ENCODE data around the gene SNRPA1. TPM values are rescaled to one million over a fixed set of nuclear protein-coding genes. Genes with fewer than 3 reads are reported as not detected.

SNRPA1 gene
- total RNA-seq, 2 experiments from 2014 or later: 107 to 113 TPM

DNA sequence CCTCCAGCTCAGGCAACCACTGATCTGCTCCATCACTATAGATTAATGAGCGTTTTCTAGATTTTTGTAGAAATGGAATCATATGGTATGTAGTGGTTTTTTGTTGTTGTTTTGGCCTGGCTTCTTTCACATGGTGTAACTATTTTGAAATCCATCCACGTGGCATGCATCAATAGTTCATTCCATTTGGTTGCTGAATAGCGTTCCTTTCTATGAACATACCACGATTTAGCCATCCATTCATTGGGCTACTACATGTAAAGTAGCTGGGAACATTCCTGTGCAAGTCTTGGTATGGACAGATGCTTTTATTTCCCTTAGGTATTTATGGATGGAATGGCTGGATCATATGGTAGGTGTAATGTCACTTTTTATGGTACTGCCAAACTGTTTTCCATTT, 32.5 kb downstream of the SNRPA1 start:
- no peak for DNase-seq
- Mint-ChIP-seq H3K4me1 (peaks cover 7% of the 10 kb centered on the region), H3K36me3 (ENCODE audit: low read depth) (no peaks in the 10 kb centered on the region), H3K27ac (no peak overlapping the region), H3K27me3 (peaks cover 22% of the 10 kb centered on the region), H3K4me3 (no peak overlapping the region), H3K9me3 (no peaks in the 10 kb centered on the region)
- ChIA-PET POLR2A (no interaction called here), CTCF (interaction anchor here (1.6 kb wide), 1 partner anchor 254 kb away, joined by 13 read pairs; no protein-coding TSS in a partner anchor)

DNA sequence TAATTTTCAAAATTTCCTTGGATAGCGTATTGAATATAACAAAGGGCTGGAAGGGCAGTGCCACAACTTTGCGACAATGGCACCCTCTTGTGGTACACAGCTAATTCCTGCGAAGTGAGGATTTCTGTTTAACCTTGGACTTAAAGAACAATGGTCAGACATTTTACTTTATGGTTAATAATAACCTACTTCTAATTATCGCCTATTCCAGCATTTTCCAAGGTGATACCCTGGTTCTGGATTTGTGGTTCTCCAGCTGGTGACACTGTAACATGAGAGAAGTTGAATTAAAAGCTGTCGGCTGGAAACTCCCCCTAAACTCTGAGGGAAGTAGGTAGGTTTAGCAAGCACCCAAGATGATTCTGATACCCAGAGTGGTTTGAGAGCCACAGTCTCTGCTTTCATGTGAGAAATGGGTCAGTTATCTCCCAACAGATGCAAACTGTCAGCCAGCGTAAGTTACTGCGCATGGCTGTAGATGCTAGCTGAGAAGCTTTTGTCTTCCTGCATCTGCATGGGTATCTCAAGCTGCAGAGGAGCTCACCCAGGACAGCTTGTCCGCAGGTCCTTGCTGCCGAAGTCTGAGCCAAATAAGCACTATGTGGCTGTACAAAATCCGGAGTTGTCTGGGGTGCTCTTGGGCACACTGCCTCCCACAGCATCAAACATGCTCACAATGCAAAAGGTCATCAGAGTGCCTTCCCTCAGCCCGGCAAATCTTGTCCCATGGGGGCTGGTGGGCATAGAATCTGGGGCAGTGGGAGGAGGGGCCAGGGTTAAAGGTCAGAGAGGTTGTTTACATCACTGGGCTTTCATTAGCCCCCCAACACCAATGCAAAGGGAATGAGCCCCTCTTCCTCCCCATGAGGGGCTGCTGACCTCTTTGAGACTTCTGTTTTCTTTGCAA, 36.6 kb downstream of the SNRPA1 start:
- no peaks in the 10 kb centered on the region for H3K36me3 Mint-ChIP-seq (ENCODE audit: low read depth)
- POLR2A ChIA-PET: interaction anchor here (0.7 to 2.3 kb wide), 6 partner anchors 9 to 661 kb away, joined by 3 to 8 read pairs (median 4); no protein-coding TSS in a partner anchor
- peak; percentile 63 for DNase-seq
- H3K4me3 Mint-ChIP-seq: no peak overlapping the region
- H3K27ac Mint-ChIP-seq: no peak overlapping the region
- H3K9me3 Mint-ChIP-seq: no peaks in the 10 kb centered on the region
- peaks cover 22% of the 10 kb centered on the region for H3K27me3 Mint-ChIP-seq
- peaks cover 29% of the 10 kb centered on the region for H3K4me1 Mint-ChIP-seq
- CTCF ChIA-PET: interaction anchor here (0.7 to 6.3 kb wide), 31 partner anchors 8 to 424 kb away, joined by 3 to 120 read pairs (median 4); partner anchors contain the start of gene LRRK1

DNA sequence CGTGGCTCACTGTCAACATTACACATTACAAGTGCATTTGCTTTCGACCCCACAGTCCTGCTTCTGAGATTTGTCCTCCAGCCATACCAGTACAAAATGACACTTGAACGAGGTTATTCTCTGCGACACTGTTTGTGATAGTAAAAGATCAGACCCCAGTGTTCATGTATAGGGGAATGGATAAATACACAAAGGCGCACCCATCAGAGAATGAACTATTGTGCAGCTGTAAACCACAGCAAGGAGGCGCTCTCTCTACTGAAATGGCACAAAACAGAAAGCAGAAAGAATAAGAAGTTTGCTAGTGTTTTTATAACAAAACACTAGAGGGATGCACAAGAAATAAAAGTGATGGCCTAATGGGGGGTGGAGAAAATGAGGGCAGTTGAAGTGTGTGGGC, 38.3 kb downstream of the SNRPA1 start:
- Mint-ChIP-seq H3K9me3 (no peaks in the 10 kb centered on the region), H3K4me1 (peaks cover 41% of the 10 kb centered on the region), H3K36me3 (ENCODE audit: low read depth) (no peaks in the 10 kb centered on the region), H3K27me3 (peaks cover 20% of the 10 kb centered on the region), H3K4me3 (no peak overlapping the region), H3K27ac (no peak overlapping the region)
- ChIA-PET POLR2A (interaction anchor here (0.6 to 2.9 kb wide), 3 partner anchors 14 to 52 kb away, joined by 3 to 12 read pairs (median 5); no protein-coding TSS in a partner anchor), CTCF (interaction anchor here (1.0 to 6.3 kb wide), 14 partner anchors 11 to 385 kb away, joined by 3 to 120 read pairs (median 8); no protein-coding TSS in a partner anchor)
- no peak for DNase-seq

DNA sequence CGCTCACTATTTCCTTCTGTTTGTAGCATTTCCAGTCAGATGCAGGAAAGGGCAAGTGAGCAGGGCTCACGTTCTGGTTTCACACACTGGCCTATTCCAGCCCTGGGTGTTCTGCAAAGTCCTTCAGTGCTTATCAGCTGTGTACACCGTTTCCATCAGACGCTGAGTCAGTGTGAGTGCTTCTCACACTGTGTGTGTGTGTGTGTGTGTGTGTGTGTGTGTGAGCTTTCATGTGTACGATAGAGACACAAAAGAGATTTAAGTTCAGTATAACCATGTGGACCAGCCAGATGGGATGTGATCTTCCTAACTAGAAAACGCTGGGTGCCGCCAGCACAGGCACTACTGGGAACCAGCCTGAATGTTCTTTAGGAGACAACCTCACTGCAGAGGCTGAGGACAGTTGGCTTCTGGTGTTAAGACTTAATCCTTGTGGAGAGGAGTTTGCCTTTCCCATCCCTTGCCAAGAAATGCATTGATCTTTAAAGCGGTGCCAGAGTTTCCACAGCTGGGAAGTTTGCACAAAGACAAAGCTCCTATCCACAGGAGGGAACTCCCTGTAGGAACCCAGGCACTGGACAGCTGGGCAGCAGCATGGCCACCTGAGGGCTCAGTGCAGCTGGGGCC, 39.3 kb downstream of the SNRPA1 start:
- Mint-ChIP-seq H3K27ac (no peak overlapping the region), H3K27me3 (peaks cover 17% of the 10 kb centered on the region), H3K36me3 (ENCODE audit: low read depth) (peaks cover 2% of the 10 kb centered on the region)

DNA sequence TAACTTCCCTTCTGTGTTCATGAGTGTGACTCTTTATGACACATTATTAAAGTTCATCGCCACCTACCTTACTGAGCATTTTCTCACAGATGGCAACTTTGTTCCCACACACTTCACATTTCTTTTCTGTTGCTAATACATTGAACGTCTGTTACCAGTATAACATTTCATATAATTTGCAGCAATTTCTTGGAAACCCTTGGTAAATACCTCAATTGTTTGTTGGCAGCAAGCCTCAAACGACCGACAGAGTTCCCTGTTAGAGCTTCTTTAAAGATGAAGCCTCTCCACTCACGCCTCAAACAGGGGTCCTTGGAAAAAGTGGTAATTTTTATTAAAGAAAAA, 40.0 kb downstream of the SNRPA1 start:
- Mint-ChIP-seq H3K27ac (no peak overlapping the region), H3K36me3 (ENCODE audit: low read depth) (peaks cover 9% of the 10 kb centered on the region), H3K4me1 (peaks cover 48% of the 10 kb centered on the region), H3K4me3 (no peak overlapping the region), H3K27me3 (peaks cover 14% of the 10 kb centered on the region), H3K9me3 (no peaks in the 10 kb centered on the region)
- ChIA-PET CTCF (interaction anchor here (0.7 to 6.3 kb wide), 13 partner anchors 10 to 247 kb away, joined by 3 to 120 read pairs (median 8); no protein-coding TSS in a partner anchor), POLR2A (interaction anchor here (0.7 to 2.9 kb wide), 4 partner anchors 12 to 398 kb away, joined by 3 to 12 read pairs (median 4); no protein-coding TSS in a partner anchor)
- DNase-seq: no peak

More for the DNA sequence above, 39.3 kb downstream of the SNRPA1 start:
- POLR2A ChIA-PET: interaction anchor here (0.7 to 2.9 kb wide), 5 partner anchors 13 to 397 kb away, joined by 3 to 12 read pairs (median 3); no protein-coding TSS in a partner anchor
- CTCF ChIA-PET: interaction anchor here (0.7 to 6.3 kb wide), 16 partner anchors 10 to 398 kb away, joined by 3 to 120 read pairs (median 4); no protein-coding TSS in a partner anchor
- Mint-ChIP-seq H3K4me1 (peaks cover 41% of the 10 kb centered on the region), H3K9me3 (no peaks in the 10 kb centered on the region), H3K4me3 (no peak overlapping the region)
- no peak for DNase-seq

DNA sequence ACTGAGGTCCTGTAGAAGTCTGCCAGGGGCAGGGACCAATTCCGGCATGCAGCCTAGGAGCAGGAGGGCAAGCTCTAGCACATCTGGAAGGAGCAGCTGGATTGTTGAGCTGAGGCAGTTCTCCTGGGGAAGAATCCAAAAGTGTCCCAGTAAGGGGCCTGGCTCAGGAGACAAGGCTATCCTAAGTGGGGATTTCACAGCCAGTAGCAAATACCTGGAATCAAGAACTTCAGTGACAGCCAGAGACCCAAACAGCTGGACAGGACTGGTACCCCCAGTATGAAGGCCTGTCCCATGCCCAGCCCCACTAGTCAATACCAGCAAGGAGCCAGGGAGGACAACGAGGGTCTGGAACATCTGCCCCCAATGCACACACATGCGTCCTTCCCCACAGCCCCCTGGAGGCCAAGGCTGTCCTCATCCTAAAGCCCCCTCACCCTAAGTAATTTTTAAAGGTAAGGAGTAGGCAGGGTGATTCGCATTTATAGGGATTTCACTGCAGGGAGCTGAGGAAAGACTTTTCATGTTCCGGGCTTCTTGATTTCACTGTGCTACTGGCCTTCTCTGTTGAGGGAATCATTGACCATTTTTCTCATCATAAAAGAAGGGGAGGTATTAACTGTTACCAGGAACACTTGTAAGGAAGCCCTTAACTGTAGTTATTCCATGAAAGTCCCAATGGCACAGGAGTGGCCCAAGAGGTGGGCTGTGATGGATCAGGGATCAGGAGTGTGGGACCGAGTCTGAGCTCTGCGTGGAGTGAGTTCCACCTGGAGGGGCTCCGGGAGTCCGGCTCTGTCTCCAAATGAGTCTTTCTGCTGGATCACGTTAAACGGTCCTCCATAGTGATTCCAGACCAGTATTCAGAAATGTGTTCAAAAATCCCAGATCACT, 40.6 kb downstream of the SNRPA1 start:
- Mint-ChIP-seq H3K27ac (no peak overlapping the region), H3K36me3 (ENCODE audit: low read depth) (peaks cover 15% of the 10 kb centered on the region), H3K9me3 (no peaks in the 10 kb centered on the region), H3K4me3 (no peak overlapping the region), H3K4me1 (peaks cover 54% of the 10 kb centered on the region), H3K27me3 (peaks cover 11% of the 10 kb centered on the region)
- DNase-seq: no peak
- ChIA-PET POLR2A (interaction anchor here (1.5 to 2.9 kb wide), 2 partner anchors 12 to 57 kb away, joined by 4 to 12 read pairs; no protein-coding TSS in a partner anchor), CTCF (interaction anchor here (0.7 to 6.3 kb wide), 9 partner anchors 9 to 246 kb away, joined by 3 to 120 read pairs (median 9); no protein-coding TSS in a partner anchor)

DNA sequence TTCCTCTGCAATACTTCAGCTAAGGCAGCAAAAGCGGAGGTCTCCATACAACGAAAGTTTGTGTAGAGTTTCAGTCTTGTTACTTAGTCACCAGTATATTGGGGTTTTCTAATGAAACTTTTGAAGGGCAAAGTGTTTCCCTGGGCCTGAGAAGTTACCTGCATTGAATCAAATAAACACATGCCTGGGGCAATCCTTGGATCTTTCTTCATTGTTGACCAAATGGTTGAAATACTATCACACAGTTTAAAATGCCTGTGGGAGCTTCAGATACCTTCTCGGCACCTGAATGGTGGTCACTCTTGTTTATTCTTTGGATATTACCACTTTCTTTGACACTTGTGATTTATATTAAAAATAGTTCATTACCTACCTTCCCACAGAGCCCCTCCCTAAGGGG, 42.2 kb downstream of the SNRPA1 start:
- ChIA-PET POLR2A (interaction anchor here (1.0 to 4.0 kb wide), 11 partner anchors 12 to 163 kb away, joined by 3 to 66 read pairs (median 8); no protein-coding TSS in a partner anchor), CTCF (interaction anchor here (0.8 to 6.3 kb wide), 10 partner anchors 10 to 247 kb away, joined by 3 to 120 read pairs (median 4); no protein-coding TSS in a partner anchor)

DNA sequence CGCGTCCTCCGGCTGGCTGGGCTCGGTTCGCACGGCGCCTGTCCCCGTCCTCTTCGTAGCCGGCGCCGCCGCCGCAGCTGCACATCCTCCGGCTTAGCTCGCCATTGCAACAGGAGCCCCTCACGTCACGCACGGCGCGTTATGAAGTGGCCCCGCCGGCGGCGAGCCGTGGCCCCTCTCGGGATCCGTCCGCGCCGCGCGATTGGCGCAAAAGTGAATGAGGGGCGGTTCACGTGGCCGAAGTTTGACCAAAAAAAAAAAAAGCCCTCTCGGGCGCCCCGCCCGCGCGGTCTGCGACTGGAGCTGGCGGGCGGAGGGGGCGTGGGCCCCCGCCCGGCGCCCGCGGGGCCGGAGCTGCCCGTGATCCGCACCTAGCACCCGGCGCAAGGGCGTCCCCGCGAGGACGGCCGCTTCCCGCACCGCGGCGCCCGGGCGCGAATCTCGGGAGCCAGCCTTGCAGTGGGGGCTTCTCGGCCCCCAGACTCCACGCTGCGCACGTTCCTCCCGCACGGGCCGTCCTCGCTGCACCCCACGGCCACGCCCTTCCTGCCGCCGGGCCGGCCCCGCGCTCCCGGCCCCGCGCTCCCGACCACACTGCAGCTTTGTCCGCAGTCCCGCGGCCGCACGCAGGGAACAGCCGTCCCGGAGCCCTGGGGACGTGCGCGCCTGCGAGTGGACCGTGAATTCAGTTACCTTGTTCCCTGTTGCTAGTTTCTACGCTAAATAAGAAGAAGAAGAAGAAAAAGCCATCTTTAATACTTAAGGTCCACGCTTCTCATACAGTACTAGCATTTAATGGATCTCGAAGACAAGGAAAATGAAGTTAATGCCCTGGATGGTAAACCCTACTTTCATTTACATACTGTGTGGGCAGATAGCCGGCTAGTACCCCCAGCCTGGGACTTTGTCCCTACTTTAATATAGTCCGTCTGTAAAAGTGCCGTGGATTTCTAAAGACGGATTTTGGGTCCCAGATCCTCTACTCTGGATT, 42.9 kb downstream of the SNRPA1 start, which contains the start of gene CHSY1:
CHSY1 (minus strand) TSS at position 219 of the 991 bp plus-strand sequence. CDS start 592 bp downstream, outside the sequence.
- peak within 1 kb of the TSS; percentile 86 for H3K27ac Mint-ChIP-seq
- peak; percentile 90 for DNase-seq
- no peaks in the 10 kb centered on the region for H3K27me3 Mint-ChIP-seq
- H3K9me3 Mint-ChIP-seq: no peaks in the 10 kb centered on the region
- CTCF ChIA-PET: interaction anchor here (0.7 to 2.5 kb wide), 14 partner anchors 9 to 246 kb away, joined by 3 to 15 read pairs (median 5); partner anchors contain the start of gene SNRPA1
- POLR2A ChIA-PET: interaction anchor here (0.9 to 4.0 kb wide), 18 partner anchors 11 to 235 kb away, joined by 3 to 66 read pairs (median 6); no protein-coding TSS in a partner anchor
- peak within 1 kb of the TSS; percentile 95 for H3K4me3 Mint-ChIP-seq
- peaks cover 70% of the 10 kb centered on the region for H3K4me1 Mint-ChIP-seq
- H3K36me3 Mint-ChIP-seq (ENCODE audit: low read depth): peaks cover 30% of the 10 kb centered on the region

More for the DNA sequence above, 42.2 kb downstream of the SNRPA1 start:
- no peaks in the 10 kb centered on the region for H3K27me3 Mint-ChIP-seq
- H3K4me1 Mint-ChIP-seq: peaks cover 62% of the 10 kb centered on the region
- no peak for DNase-seq
- H3K4me3 Mint-ChIP-seq: peak overlapping the region; percentile 95
- peak overlapping the region; percentile 86 for H3K27ac Mint-ChIP-seq
- peaks cover 25% of the 10 kb centered on the region for H3K36me3 Mint-ChIP-seq (ENCODE audit: low read depth)
- no peaks in the 10 kb centered on the region for H3K9me3 Mint-ChIP-seq

DNA sequence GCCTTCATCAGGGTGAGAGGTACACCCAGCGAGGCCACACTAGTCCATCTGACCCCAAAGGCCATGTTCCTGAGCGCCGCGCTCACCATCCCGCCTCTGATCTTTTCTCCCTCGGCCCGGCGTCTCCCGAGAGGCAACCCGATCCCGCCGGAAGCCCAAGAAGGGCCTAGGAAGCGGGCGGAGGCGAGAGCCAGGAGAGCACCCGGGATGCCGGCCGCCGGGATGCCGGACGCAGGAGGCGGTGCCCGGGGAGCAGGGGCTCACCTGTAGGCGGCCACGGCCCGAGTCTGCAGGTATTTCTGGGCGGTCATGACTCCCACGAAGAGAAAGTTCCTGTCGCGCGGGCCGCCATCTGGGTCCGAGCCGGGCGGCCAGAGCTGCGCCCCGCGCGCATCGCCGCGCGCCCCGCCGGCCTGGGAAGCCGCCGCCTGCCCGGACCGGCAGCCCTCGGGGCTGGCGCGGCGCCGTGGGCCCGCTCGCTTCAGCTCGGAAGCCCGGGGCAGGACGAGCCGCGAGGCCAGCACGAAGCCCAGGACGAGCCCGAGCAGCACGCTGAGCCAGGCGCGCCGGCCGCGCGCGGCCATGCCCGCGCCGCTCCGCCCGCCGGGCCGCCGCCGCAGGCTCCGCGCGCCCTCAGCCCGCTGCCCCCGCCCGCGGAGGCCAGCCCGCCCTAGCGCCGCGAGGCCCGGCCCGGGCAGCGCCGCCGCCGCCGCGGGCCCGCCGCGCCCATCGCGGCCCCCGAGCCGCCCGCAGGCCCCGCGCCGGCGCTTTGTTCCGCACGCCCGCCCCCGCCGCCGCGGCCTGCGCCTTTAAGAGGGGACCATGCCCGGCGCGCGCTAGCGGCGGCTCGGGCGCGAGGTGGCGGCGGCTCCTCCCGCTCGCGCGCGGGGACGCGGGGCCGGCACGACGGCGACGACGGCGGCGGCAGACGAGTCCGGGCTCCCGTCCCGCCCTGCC, 43.9 kb downstream of the SNRPA1 start:
- Mint-ChIP-seq H3K9me3 (no peaks in the 10 kb centered on the region), H3K27ac (peak overlapping the region; percentile 80), H3K4me1 (peaks cover 76% of the 10 kb centered on the region), H3K4me3 (peak overlapping the region; percentile 83), H3K27me3 (no peaks in the 10 kb centered on the region), H3K36me3 (ENCODE audit: low read depth) (peaks cover 39% of the 10 kb centered on the region)
- POLR2A ChIA-PET: interaction anchor here (0.9 to 4.0 kb wide), 18 partner anchors 10 to 234 kb away, joined by 3 to 66 read pairs (median 6); no protein-coding TSS in a partner anchor
- CTCF ChIA-PET: interaction anchor here (0.8 to 2.5 kb wide), 11 partner anchors 8 to 243 kb away, joined by 3 to 15 read pairs (median 5); partner anchors contain the start of gene SNRPA1
- no peak for DNase-seq
